ENCODE results near the gene PDE8A.

DNA sequence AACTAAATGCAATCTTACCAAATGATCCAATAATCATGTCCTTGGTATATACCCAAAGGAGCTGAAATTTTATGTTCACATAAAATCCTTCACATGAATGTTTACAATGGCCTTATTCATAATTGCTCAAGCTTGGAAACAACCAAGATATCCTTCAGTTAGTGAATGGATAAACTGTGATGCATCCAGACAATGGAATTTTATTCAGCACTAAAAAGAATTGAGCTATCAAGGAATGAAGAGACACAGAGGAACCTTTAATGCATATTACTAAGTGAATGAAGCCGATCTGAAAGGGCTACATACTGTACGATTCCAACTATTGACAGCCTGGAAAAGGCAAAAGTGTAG lies 168.4 kb downstream of the PDE8A start:
- no peak for TF ChIP-seq CTCF (IDR thresholded peaks at IDR 0.05; ENCODE audit: extremely low read depth in 1 of 2, insufficient read depth in 1 of 2, low read depth in 1 of 2, low read length in 2 of 2)
- no peak for TF ChIP-seq POLR2A (IDR thresholded peaks at IDR 0.05; ENCODE audit: low read depth, low read length)
- no peak for TF ChIP-seq POLR2AphosphoS5 (IDR thresholded peaks at IDR 0.05; ENCODE audit: insufficient read depth, low read depth, low read length)
- TF ChIP-seq EZH2 (IDR thresholded peaks at IDR 0.05; ENCODE audit: borderline replicate concordance, low read depth, low read length, severe bottlenecking), result no peak
- TF ChIP-seq FOS (IDR thresholded peaks at IDR 0.05; ENCODE audit: borderline replicate concordance, insufficient read depth, low read length), result no peak
- TF ChIP-seq GATA2 (IDR thresholded peaks at IDR 0.05; ENCODE audit: insufficient read depth, insufficient read length, low read depth, low read length), result no peak
